Heart left ventricle (tissue), 13 donors: ENCODE data around the gene ZNF222.

Experiments used
- CTCF ChIP-seq, 12 donors: fragments of 200-600 bp; sonication (generic) in 4 of 12; IDR thresholded peaks; one replicate each; pipeline versions ENCODE4 v1.5.0 to v1.8.0; 2018 to 2022; ENCODE audit warnings: antibody characterized with exemption in 12 of 12, mild to moderate bottlenecking in 5 of 12
- POLR2A ChIP-seq, 2 donors: fragments of 450-650 bp; IDR thresholded peaks; one replicate each; pipeline ENCODE4 v1.6.1; 2017; ENCODE audit warnings: antibody characterized with exemption in 2 of 2, mild to moderate bottlenecking in 2 of 2, moderate library complexity in 2 of 2
- donor health status: ischemic (EF 13 %, LVEDD 7.1; RV severe dilation, severe dysfunction).
- donor health status: DM: no; HTN: yes; CAD: no.
- donor health status: DM: no; HTN: no; CAD: no.
- donor health status: ischemic (EF 25% LVEDD 6.9; RV normal size, moderate dysfunction).
- donor health status: ischemic (EF 25% LVEDD 5.7; RV mildly dilated, moderate dysfunction).
- donor health status: ischemic (EF 35%, LVEDD 5.7; RV mildly dilated, moderate dysfunction).
- donor health status: nonischemic (EF 11% LVEDD 7.7; RV severe dilation, severe dysfunction).
- donor health status: DM: yes; HTN: yes; CAD: no.
- donor health status: PGD.
- donor health status: ischemic (EF 29% LVEDD 5.4; RV normal size, mild dysfunction).
- donor health status: nonischemic (EF 23%, LVEDD 6.1; RV moderate dilation, normal function).

- TF ChIP-seq CTCF (IDR thresholded peaks at IDR 0.05) (no peak), POLR2A (IDR thresholded peaks at IDR 0.05) (no peak)
Measured at GRCh38 chr19:44025217-44025936, at the start of gene ZNF222.
